Skin epidermis (tissue), 12 donors: ENCODE results near the gene TMUB1.

ENCODE experiments used
- H3K27ac ChIP-seq, 21 experiments: fragments of 200-600 bp; sonication (generic) in 11 of 21; one replicate each; pipeline ENCODE4 v1.5.0; 2020; ENCODE audit warnings: mild to moderate bottlenecking in 3 of 21, inconsistent platforms in 2 of 21, moderate library complexity in 2 of 21
- H3K4me3 ChIP-seq, 7 experiments: fragments of 200-600 bp; sonication (generic) in 2 of 7; one replicate each; pipeline ENCODE4 v1.5.0; 2020; ENCODE audit warnings: inconsistent platforms in 2 of 7, mild to moderate bottlenecking in 2 of 7, moderate library complexity in 1 of 7

Gene TMUB1

DNA sequence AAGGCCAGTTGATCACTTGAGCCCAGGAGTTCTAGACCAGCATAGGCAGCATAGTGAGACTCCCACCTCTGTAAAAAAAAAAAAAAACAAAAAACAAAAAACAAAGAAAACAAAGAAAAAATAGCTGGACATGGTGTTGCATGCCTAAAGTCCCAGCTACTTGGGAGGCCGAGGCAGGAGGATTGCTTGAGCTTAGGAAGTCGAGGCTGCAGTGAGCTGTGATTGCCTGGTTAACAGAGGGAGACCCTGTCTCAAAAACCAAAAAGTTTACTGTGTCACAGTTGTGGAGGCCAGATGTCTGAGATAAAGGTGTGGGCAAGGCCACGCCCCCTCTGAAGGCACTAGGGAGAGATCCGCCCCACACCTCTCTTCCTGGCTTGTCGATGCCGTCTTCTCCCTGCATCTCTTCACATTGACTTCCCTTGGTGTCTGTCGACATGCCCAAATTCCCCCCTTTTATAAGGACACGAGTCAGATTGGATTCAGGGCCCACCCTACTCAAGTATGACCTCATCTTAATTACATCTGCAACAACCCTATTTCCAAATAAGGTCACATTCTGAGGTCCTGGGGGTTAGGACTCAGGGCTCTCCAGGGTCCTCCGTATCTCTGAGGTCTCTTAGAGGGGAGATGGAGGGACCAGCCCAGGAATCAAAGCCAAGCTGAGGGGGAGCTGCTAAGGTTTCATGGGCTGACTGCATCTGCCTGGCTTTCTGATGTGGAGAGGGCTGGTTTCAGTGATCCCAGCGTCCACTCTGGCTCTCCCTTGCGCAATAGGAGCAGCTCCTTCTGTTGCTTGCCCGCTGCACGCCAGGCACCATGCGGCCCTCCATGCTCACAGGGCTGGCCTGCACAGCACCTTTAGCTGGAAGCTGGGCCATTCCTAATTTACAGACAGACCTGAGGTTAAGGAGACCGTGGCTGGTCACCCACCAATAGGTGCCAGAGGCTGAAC lies 26.1 kb upstream of the TMUB1 start:
- Histone ChIP-seq H3K4me3 (no peak overlapping the region), H3K27ac (peak overlapping the region in 2 of 21 experiments; percentile 9 to 57)

DNA sequence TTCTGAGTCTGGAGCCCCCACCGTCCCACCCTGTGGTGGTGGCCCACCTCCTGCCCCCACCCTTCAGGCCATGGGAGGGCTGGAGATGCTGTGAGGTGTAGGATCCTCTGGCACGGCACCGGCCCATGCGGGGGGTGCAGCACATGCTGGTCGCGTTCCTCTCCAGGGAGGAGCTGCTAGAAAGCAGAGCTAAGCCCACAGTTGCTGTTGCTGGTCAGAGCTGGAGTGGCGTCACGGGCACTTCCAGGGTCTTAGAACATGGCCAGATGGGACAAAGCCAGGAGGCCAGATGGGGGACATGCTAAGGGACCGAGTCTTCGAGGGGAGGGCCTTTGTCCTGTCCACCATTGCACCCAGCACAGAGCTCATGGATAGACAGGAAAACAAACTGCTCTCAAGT lies 24.6 kb upstream of the TMUB1 start:
- peak overlapping the region in 1 of 21 experiments; percentile 4 for H3K27ac ChIP-seq
- no peak overlapping the region for H3K4me3 ChIP-seq

- peak overlapping the region in 2 of 21 experiments; percentile 34 to 56 for H3K27ac ChIP-seq
- no peak overlapping the region for H3K4me3 ChIP-seq
These were observed 21.3 kb upstream of the TMUB1 start for GRCh38 chr7:151104411-151105235.

DNA sequence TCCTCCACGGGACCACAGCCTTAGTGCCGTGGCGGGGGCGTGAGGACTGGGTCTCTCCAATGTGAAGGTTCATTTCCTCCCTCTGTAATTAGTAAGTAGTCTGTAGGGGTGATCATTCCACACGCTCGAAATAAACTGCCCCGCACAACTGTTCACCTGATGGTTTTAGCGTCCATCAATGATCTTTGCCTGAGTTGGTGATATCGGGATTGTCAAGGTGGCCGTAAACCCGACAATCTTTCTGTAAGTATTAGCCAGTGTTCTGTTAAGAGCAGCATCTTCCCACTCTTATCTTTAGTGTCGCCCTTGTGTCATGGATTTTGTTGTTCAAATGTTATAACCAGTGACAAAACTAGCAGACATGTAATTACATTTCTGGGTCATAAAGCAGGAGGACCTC lies 20.7 kb upstream of the TMUB1 start:
- Histone ChIP-seq H3K4me3 (no peak overlapping the region), H3K27ac (peak overlapping the region in 1 of 21 experiments; percentile 9)

GRCh38 chr7:151102991-151103390 lies 19.7 kb upstream of the TMUB1 start:
- no peak overlapping the region for H3K4me3 ChIP-seq

DNA sequence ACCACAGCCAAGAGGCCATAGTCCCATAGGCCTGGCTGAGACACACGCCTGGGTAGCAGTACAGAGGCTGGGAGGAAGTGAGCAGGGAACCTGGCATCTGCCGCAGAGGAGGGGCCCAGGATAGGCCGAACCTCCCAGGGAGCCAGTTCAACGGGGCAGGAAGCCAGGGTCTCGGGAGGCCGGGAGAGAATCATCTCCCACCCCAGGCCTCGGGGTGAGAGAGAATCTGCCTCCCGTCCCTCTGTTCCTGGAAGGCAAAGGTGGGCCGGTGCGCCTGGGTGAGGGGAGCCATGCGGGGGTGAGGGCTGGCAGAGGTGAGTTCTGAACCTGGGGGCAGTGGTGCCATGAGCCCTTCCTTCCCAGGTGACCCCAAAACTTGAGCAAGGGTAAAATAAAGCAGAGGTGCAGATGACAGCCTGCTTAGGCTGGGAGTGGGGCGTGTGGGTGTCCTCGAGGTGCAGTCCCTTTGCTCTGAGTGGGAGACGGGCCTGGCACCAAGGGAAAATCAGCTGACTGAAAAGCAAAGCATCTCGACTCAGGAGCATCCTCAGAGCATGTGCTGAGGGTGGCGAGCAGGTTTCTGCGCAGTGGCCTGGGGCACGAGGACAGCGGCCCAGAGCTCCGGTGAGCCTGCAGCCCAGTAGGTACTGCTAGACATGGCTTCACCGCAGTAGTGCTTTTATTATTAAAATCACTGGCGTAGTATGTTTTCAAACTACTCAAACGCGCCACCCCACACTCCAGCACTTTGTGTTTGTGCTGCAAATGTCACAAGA lies 18.5 kb upstream of the TMUB1 start:
- no peak overlapping the region for H3K4me3 ChIP-seq
- peak overlapping the region in 1 of 21 experiments; percentile 1 for H3K27ac ChIP-seq

More at GRCh38 chr7:151102991-151103390, 19.7 kb upstream of the TMUB1 start:
- H3K27ac ChIP-seq, result no peak overlapping the region

DNA sequence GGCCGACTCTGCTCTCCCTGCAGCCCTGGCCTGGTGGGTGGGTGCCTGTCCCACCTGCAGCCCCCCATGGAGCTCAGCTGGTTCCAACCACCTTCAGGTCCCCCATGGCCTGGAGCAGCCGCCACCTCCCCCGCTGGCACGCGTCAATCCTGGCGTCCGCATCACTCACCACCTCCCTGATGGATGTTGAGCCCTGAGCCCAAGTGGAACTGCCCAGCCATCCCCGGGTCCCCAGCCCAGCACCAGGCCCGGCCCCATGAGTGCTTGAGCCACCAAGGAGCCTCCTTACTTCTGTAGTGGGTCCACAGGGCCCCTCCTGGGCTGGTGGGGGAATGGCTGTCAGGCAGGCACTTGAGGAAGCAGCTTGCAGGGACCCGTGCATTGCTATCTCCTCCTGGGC lies 17.6 kb upstream of the TMUB1 start:
- H3K4me3 ChIP-seq, result no peak overlapping the region
- peak overlapping the region in 1 of 21 experiments; percentile 1 for H3K27ac ChIP-seq

DNA sequence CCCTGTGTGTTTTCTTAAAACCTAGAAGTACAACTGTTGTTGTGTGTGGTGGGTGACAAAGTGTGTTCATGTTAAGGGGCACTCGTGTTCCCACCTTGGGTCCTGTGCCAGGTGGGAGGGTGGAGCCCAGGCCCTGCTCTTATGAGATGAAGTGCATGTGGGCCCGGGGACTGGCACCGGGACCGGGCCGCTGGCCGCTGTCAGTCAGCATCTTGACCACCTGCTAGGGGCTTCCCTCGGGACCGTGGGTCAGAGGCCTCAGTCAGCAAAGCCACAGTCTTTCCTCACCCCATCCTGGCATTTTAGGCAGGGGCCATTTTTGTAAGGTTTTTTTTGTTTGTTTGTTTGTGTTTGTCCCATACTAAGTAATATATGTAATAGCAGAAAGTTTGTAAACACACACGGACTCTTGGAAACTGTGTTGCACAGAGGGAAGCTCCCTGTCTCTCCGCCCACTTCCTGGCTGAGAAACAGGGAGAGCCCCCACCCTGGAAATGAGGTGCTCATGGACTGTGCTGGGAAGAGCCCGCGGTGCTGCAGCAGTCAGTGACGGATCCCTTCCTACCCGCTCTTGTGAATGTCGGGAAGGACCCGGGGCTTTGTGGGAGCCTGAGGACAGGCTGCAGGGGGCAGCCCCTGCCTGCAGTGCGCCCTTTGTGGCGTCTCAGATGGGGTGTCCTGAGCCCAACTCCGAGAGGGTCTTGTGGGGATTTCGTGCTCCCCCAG lies 16.4 kb upstream of the TMUB1 start:
- H3K4me3 ChIP-seq, result no peak overlapping the region
- H3K27ac ChIP-seq, result no peak overlapping the region

- H3K27ac ChIP-seq, result no peak overlapping the region
- no peak overlapping the region for H3K4me3 ChIP-seq
These were observed 12.7 kb upstream of the TMUB1 start for GRCh38 chr7:151095828-151096475.

- no peak overlapping the region for H3K27ac ChIP-seq
- no peak overlapping the region for H3K4me3 ChIP-seq
These were observed 12.0 kb upstream of the TMUB1 start for GRCh38 chr7:151095123-151095797.

GRCh38 chr7:151094675-151095074 lies 11.4 kb upstream of the TMUB1 start:
- Histone ChIP-seq H3K4me3 (no peak overlapping the region), H3K27ac (no peak overlapping the region)

GRCh38 chr7:151093748-151094147 lies 10.5 kb upstream of the TMUB1 start:
- H3K27ac ChIP-seq, result no peak overlapping the region
- H3K4me3 ChIP-seq, result no peak overlapping the region

DNA sequence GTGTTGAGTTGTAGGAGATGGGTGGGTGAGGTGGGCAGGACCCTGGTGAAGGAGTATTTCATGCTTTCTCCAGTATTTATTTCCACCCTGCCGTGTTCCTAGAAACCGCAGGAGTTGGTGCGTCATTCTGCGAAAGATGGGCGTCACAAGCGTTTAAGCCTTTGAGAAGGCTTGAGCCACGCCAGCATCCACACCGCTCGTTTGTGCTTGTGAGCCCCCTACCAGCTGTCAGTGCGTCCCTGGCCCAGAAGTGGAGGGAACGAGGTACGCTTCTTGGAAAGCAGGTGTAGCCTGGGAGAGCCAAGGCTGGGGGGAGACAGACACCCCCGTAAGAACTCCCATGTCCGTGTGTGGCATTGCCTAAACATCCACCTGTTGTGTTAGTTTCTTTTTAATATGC lies 8.7 kb upstream of the TMUB1 start:
- H3K4me3 ChIP-seq, result no peak overlapping the region
- H3K27ac ChIP-seq, result no peak overlapping the region

DNA sequence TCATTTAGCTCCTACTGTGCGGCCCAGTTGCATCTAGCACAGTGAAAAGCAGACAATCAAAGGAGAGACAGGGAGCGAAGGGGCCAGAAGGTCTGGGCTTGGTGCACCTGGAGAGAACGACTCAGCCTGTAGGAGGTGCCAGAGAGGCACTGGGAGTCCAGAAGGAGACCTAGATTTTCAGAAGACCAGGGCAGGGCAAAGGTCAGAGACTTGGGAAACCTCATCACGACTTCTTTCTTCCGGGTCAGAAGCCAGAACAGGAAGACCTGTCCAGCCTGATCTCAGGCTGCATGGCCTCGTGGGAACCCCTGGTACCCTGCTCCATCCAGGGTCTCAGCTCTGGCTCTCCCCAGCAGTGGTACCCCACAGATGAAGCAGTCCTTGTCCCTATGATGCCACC lies 8.1 kb upstream of the TMUB1 start:
- H3K27ac ChIP-seq, result peak overlapping the region in 2 of 21 experiments; percentile 20 to 90

GRCh38 chr7:151091003-151091402 lies 7.7 kb upstream of the TMUB1 start:
- Histone ChIP-seq H3K4me3 (no peak overlapping the region), H3K27ac (peak overlapping the region in 5 of 21 experiments; percentile 20 to 90 (median 39))

More for the DNA sequence above, 8.1 kb upstream of the TMUB1 start:
- no peak overlapping the region for H3K4me3 ChIP-seq

GRCh38 chr7:151089893-151090730 lies 6.8 kb upstream of the TMUB1 start:
- peak overlapping the region in 3 of 7 experiments; percentile 62 to 76 (median 75) for H3K4me3 ChIP-seq
- peak overlapping the region; percentile 3 to 95 (median 86) for H3K27ac ChIP-seq
